ENCODE measurements around the gene TOMT. TPM values are rescaled to one million over a fixed set of nuclear protein-coding genes. Genes with fewer than 3 reads are reported as not detected.

TOMT gene
- not detected in 3 replicates for total RNA-seq

- no peak for DNase-seq (ENCODE audit: low spot score in 2 of 2, unreplicated experiment in 2 of 2)
- no peaks in the 10 kb centered on the region for H3K27me3 Mint-ChIP-seq (ENCODE audit: low read depth)
- H3K36me3 Mint-ChIP-seq: peaks cover 5% of the 10 kb centered on the region
- H3K4me3 Mint-ChIP-seq: no peak within 1 kb of the TSS
- TF ChIP-seq CTCF (IDR thresholded peaks at IDR 0.05; ENCODE audit: unreplicated experiment): no peak
- H3K4me1 Mint-ChIP-seq: peaks cover 23% of the 10 kb centered on the region
- no peak within 1 kb of the TSS for H3K27ac Mint-ChIP-seq
- H3K9me3 Mint-ChIP-seq: no peaks in the 10 kb centered on the region
These were observed at the start of gene TOMT for GRCh38 chr11:72105888-72106287. Gene TOMT (plus strand): TSS chr11:72105924. CDS start chr11:72105952, 28 bp downstream.

GRCh38 chr11:72058416-72059034, 47.2 kb upstream of the TOMT start:
- Mint-ChIP-seq H3K27ac (peak overlapping the region; percentile 71), H3K4me1 (peaks cover 5% of the 10 kb centered on the region), H3K4me3 (no peak overlapping the region), H3K27me3 (ENCODE audit: low read depth) (no peaks in the 10 kb centered on the region), H3K9me3 (no peaks in the 10 kb centered on the region), H3K36me3 (peaks cover 4% of the 10 kb centered on the region)
- no peak for DNase-seq (ENCODE audit: low spot score in 2 of 2, unreplicated experiment in 2 of 2)
- TF ChIP-seq CTCF (IDR thresholded peaks at IDR 0.05; ENCODE audit: unreplicated experiment): no peak

DNA sequence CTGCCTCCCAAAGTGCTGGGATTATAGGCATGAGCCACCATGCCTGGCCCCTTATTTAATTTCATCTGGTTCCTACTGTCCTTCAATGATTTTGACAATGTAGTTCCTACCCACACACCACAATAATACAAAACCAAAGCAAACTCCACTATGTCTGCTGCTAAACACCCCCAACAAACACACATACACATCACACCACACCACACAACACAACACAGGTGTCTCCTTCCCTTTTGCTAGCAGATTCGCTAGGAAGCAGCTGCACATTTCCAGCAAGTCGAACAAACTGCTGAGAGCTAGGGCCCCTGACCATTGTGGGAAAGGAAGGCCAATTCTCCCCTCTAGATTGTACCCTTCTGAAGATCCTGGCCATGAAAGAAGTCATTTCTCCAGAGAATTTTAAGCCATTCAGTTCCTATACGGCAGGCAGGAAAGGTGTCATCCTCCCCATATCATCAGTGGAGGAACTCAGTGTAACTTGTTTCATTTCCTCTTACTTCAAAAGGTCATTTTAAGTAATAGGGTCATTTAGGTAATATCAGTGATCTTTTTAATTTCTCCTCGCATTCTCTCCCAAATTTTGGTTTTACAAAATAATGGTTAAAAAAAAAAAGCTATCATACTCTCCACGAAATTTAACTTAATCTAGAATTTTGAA, 43.9 kb upstream of the TOMT start:
- no peak for DNase-seq (ENCODE audit: low spot score in 2 of 2, unreplicated experiment in 2 of 2)
- no peaks in the 10 kb centered on the region for H3K9me3 Mint-ChIP-seq
- peaks cover 8% of the 10 kb centered on the region for H3K36me3 Mint-ChIP-seq
- TF ChIP-seq CTCF (IDR thresholded peaks at IDR 0.05; ENCODE audit: unreplicated experiment): no peak
- H3K4me3 Mint-ChIP-seq: no peak overlapping the region
- H3K4me1 Mint-ChIP-seq: peaks cover 5% of the 10 kb centered on the region
- no peaks in the 10 kb centered on the region for H3K27me3 Mint-ChIP-seq (ENCODE audit: low read depth)
- no peak overlapping the region for H3K27ac Mint-ChIP-seq

DNA sequence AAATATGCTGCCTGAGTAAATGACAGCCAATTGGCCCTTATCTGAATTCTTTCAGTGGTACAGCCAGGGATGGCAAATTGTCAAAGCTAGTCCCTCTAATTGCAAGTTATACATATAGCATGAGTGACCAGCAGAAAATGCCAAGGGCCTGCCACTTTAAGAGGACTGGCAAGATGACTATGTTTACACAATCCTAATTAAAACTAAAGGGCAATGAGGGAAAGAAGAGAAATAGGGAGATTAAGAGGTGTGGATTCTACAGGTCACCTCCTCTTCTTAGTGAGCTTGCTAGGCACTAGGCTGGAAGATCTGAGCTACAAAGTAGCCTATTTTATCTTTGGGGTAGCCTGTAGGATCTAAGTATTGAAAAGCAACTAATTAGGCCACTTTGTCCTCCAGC, 38.9 kb upstream of the TOMT start:
- Mint-ChIP-seq H3K27ac (no peak overlapping the region), H3K36me3 (peaks cover 8% of the 10 kb centered on the region), H3K4me1 (peaks cover 21% of the 10 kb centered on the region), H3K4me3 (no peak overlapping the region), H3K27me3 (ENCODE audit: low read depth) (no peaks in the 10 kb centered on the region), H3K9me3 (no peaks in the 10 kb centered on the region)
- no peak for TF ChIP-seq CTCF (IDR thresholded peaks at IDR 0.05; ENCODE audit: unreplicated experiment)
- DNase-seq (ENCODE audit: low spot score in 2 of 2, unreplicated experiment in 2 of 2): no peak

- no peak overlapping the region for H3K27ac Mint-ChIP-seq
These were observed 38.5 kb upstream of the TOMT start for GRCh38 chr11:72067266-72067665.

More at GRCh38 chr11:72067266-72067665, 38.5 kb upstream of the TOMT start:
- no peak for TF ChIP-seq CTCF (IDR thresholded peaks at IDR 0.05; ENCODE audit: unreplicated experiment)
- H3K27me3 Mint-ChIP-seq (ENCODE audit: low read depth): no peaks in the 10 kb centered on the region
- H3K36me3 Mint-ChIP-seq: peaks cover 7% of the 10 kb centered on the region
- no peak overlapping the region for H3K4me3 Mint-ChIP-seq
- no peak for DNase-seq (ENCODE audit: low spot score in 2 of 2, unreplicated experiment in 2 of 2)
- peaks cover 26% of the 10 kb centered on the region for H3K4me1 Mint-ChIP-seq
- no peaks in the 10 kb centered on the region for H3K9me3 Mint-ChIP-seq

Data from mesothelial cell of epicardium (in vitro differentiated cells).